Uterus (tissue), 2 donors: ENCODE data around the gene EIF3CL.
"Not testable (repeated sequence)": the region's sequence is repeated elsewhere in the genome, so short reads cannot be mapped to it uniquely, and the experiment has no call there.

Experiments
- POLR2A ChIP-seq, 2 donors: fragments of 450-650 bp; IDR thresholded peaks; one replicate each; pipeline ENCODE4 v1.6.1; 2016; ENCODE audit warnings: antibody characterized with exemption in 2 of 2, mild to moderate bottlenecking in 1 of 2, moderate library complexity in 1 of 2
- TF ChIP-seq, protein P1 (sequence below), 4 experiments: fragments of 200-600 bp in 2 of 4; fragments of 450-650 bp in 2 of 4; sonication (generic) in 2 of 4; IDR thresholded peaks; one replicate each; pipeline ENCODE4 v1.5.1; 2016 to 2019; ENCODE audit warnings: antibody characterized with exemption in 4 of 4, mild to moderate bottlenecking in 2 of 4, moderate library complexity in 1 of 4

DNA sequence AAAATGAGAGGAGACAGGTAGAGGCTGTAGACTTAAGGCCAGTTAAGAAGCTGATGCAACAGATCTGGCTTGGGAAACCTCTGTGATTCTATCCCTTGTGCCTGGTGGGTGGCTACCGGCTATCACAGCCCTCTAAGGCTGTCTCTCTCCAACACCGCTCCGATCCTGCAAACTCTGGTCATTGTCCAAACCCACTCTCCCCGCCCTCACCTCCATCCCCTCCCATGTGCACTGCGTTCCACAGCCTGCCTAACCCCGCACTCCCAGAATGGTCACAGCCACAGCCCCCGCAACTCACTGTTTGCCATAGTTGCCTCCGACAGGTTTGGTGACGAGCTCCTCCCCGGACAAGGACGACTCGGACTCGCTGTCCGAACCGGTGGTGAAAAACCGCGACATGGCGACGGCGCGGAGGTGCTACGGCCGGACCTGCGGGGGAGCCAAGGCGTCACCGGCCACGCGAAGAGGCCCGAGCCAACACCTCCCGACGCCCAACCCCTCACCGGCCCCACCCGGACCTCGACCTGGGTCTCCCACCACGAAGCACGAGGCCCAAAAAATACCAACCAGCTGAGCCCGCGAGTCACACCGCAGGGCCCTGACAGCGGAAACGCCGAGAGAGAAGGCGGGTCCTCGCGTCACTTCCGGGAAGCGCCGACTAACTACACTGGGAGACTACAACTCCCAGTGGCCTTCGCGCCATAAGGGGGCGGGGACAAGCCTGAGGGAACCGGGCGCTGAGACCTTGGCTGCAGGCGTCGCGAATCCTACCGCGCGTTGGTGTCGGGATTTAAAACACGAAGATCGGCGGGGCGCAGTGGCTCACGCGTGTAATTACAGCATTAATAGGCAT lies at the start of gene EIF3CL:
- TF ChIP-seq, protein P1, sequence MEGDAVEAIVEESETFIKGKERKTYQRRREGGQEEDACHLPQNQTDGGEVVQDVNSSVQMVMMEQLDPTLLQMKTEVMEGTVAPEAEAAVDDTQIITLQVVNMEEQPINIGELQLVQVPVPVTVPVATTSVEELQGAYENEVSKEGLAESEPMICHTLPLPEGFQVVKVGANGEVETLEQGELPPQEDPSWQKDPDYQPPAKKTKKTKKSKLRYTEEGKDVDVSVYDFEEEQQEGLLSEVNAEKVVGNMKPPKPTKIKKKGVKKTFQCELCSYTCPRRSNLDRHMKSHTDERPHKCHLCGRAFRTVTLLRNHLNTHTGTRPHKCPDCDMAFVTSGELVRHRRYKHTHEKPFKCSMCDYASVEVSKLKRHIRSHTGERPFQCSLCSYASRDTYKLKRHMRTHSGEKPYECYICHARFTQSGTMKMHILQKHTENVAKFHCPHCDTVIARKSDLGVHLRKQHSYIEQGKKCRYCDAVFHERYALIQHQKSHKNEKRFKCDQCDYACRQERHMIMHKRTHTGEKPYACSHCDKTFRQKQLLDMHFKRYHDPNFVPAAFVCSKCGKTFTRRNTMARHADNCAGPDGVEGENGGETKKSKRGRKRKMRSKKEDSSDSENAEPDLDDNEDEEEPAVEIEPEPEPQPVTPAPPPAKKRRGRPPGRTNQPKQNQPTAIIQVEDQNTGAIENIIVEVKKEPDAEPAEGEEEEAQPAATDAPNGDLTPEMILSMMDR (IDR thresholded peaks at IDR 0.05) = not testable (repeated sequence)
- TF ChIP-seq POLR2A (IDR thresholded peaks at IDR 0.05) = not testable (repeated sequence)
